Kidney epithelial cell (primary cell): ENCODE measurements around the gene CASZ1. TPM values are rescaled to one million over a fixed set of nuclear protein-coding genes. Genes with fewer than 3 reads are reported as not detected.

Source experiments
- DNase-seq: peaks from one replicate; pipeline ENCODE4 v3.0.0-alpha.2; 2010; ENCODE audit warnings: low read depth
- H3K27me3 ChIP-seq: 2 replicates; pipeline ENCODE4 v1.6.0; 2011; ENCODE audit warnings: low read length; ENCODE audit not compliant: control insufficient read depth, insufficient read depth
- H3K36me3 ChIP-seq: 2 replicates; pipeline ENCODE4 v1.5.1; 2011; ENCODE audit warnings: low read length; ENCODE audit not compliant: control insufficient read depth, insufficient read depth
- H3K4me3 ChIP-seq: 2 replicates; pipeline ENCODE4 v1.5.1; 2011; ENCODE audit warnings: low read depth, mild to moderate bottlenecking, control low read depth, low read length
- CTCF ChIP-seq: IDR thresholded peaks from 2 replicates; pipeline ENCODE4 v1.5.1; 2011; ENCODE audit warnings: mild to moderate bottlenecking, moderate library complexity, low read length, control low read depth, inconsistent platforms; ENCODE audit not compliant: insufficient read depth, poor library complexity, severe bottlenecking
- total RNA-seq: library from RNA; depleted of rRNA; stranded (reverse); fragments of >200 nt; gene quantifications from 2 replicates; pipeline ENCODE4 v1.2.3, GENCODE V29; 2015

CASZ1 gene
- total RNA-seq, 1 donor from 2014 or later: 28.2 TPM

- no peaks in the 10 kb centered on the region for H3K36me3 ChIP-seq
- no peak overlapping the region for H3K4me3 ChIP-seq
- no peak for TF ChIP-seq CTCF
- DNase-seq: no peak
- H3K27me3 ChIP-seq: peaks cover 12% of the 10 kb centered on the region
Observed at GRCh38 chr1:10777749-10778574, 18.5 kb downstream of the CASZ1 start.

- Histone ChIP-seq H3K4me3 (no peak overlapping the region), H3K36me3 (no peaks in the 10 kb centered on the region), H3K27me3 (peaks cover 19% of the 10 kb centered on the region)
- no peak for TF ChIP-seq CTCF
- DNase-seq: no peak
Observed at GRCh38 chr1:10776190-10776905, 20.1 kb downstream of the CASZ1 start.

- no peaks in the 10 kb centered on the region for H3K36me3 ChIP-seq
- DNase-seq: no peak
- H3K27me3 ChIP-seq: peaks cover 19% of the 10 kb centered on the region
- H3K4me3 ChIP-seq: no peak overlapping the region
- TF ChIP-seq CTCF: no peak
Observed at GRCh38 chr1:10775763-10776162, 20.7 kb downstream of the CASZ1 start.

GRCh38 chr1:10774615-10775310, 21.7 kb downstream of the CASZ1 start:
- Histone ChIP-seq H3K27me3 (peaks cover 19% of the 10 kb centered on the region), H3K36me3 (no peaks in the 10 kb centered on the region), H3K4me3 (no peak overlapping the region)
- TF ChIP-seq CTCF: no peak
- no peak for DNase-seq

- DNase-seq: no peak
- no peak overlapping the region for H3K4me3 ChIP-seq
- TF ChIP-seq CTCF: no peak
- peaks cover 19% of the 10 kb centered on the region for H3K27me3 ChIP-seq
- no peaks in the 10 kb centered on the region for H3K36me3 ChIP-seq
Observed at GRCh38 chr1:10773851-10774614, 22.4 kb downstream of the CASZ1 start.
